ENCODE results near the gene F2.

The F2 gene

DNA sequence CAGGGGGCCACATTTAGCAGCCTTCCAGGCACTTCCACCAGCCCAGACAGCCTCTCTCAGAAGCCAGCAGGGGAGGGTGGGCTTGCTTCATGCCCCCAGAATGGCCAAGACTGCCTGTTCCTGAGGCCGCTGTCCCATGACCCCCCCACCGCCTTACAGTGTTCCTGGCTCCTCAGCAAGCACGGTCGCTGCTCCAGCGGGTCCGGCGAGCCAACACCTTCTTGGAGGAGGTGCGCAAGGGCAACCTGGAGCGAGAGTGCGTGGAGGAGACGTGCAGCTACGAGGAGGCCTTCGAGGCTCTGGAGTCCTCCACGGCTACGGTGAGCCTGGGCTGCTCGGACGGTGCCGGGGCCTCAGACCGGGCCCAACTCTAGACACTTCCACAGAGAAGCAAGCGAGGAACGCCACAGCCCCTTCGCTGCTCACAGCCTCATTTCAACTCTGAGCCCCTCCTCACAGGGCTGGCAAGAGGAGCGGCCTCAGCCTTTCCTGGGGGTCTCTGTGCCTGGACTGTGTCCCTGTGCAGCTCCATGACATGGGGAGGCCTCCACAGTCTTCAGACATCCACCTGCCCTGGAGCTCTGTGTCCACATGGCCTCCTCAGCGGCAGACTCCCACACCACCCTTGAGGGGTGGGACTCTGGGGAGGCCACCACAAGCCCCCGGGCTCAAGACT, 668 bp downstream of the F2 start:
- no peak overlapping the region for H3K27ac ChIP-seq (ENCODE audit: low read depth, low read length)
- H3K36me3 ChIP-seq (ENCODE audit: control insufficient read depth, insufficient read depth, low read length) = no peaks in the 10 kb centered on the region
- no peak overlapping the region for H3K9ac ChIP-seq (ENCODE audit: low read length)
- H3K4me3 ChIP-seq (ENCODE audit: low read depth, low read length) = no peak overlapping the region
- no peaks in the 10 kb centered on the region for H3K9me3 ChIP-seq (ENCODE audit: control insufficient read depth, insufficient read depth, low read depth, low read length)
- no peaks in the 10 kb centered on the region for H3K27me3 ChIP-seq (ENCODE audit: control insufficient read depth, insufficient read depth, low read length)
- peaks cover 14% of the 10 kb centered on the region for H3K4me1 ChIP-seq (ENCODE audit: control insufficient read depth, insufficient read depth, low read length)

DNA sequence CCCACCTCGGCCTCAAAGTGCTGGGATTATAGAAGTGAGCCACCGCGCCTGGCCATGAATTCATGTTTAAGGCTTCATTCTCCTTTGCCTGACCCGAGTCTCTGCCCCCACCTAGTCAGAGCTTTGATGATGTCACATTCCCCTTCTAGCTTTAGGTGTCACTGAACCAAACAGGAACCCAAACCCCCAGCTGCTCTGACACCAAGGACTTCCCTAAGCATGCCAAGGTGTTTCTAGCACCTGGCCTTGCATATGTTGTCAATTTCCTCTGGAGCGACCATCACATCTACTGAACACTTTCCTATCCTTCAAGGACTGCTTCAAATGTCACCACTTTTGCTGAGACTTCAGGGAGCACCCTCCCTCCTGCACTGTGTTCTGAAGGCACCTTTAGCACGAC, 2.3 kb downstream of the F2 start:
- Histone ChIP-seq H3K36me3 (ENCODE audit: control insufficient read depth, insufficient read depth, low read length) (no peaks in the 10 kb centered on the region), H3K4me1 (ENCODE audit: control insufficient read depth, insufficient read depth, low read length) (peaks cover 14% of the 10 kb centered on the region), H3K9ac (ENCODE audit: low read length) (no peak overlapping the region), H3K4me3 (ENCODE audit: low read depth, low read length) (no peak overlapping the region), H3K27ac (ENCODE audit: low read depth, low read length) (no peak overlapping the region), H3K9me3 (ENCODE audit: control insufficient read depth, insufficient read depth, low read depth, low read length) (no peaks in the 10 kb centered on the region), H3K27me3 (ENCODE audit: control insufficient read depth, insufficient read depth, low read length) (no peaks in the 10 kb centered on the region)

DNA sequence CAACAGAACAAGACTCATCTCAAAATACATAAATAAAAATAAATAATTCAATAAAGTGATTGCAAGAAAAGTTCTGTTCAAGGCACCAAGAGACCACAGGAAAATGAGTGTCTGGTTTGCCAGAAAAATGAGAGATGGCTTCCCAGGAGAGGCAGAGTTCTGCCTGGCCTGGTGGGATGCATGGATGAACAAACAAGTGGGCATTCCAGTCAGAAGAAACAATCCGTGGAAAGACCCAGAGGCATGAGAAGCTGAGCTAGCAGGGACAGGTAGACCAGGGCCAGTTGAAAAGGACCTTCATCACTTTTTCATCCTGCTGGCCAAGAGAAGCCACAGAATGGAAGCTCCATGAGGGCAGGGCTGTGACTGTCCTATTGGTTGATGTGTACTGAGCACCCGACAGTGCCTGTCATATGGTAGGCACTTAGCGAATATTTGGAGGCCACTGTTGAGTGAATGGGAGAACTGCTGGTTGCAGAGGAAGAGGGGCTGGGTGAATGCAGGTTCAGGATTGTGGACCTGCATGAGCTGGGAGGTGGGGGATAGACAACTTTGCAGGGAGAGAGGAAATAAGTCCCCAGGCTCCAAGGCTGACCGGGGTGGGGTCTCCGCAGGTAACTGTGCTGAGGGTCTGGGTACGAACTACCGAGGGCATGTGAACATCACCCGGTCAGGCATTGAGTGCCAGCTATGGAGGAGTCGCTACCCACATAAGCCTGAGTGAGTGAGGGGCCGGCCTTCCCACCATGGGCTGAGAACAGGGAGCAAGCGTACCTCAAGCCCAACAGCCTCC, 3.7 kb downstream of the F2 start:
- H3K4me3 ChIP-seq (ENCODE audit: low read depth, low read length) = no peak overlapping the region
- H3K36me3 ChIP-seq (ENCODE audit: control insufficient read depth, insufficient read depth, low read length) = no peaks in the 10 kb centered on the region
- no peaks in the 10 kb centered on the region for H3K9me3 ChIP-seq (ENCODE audit: control insufficient read depth, insufficient read depth, low read depth, low read length)
- no peaks in the 10 kb centered on the region for H3K27me3 ChIP-seq (ENCODE audit: control insufficient read depth, insufficient read depth, low read length)
- no peak overlapping the region for H3K9ac ChIP-seq (ENCODE audit: low read length)
- peaks cover 14% of the 10 kb centered on the region for H3K4me1 ChIP-seq (ENCODE audit: control insufficient read depth, insufficient read depth, low read length)
- no peak overlapping the region for H3K27ac ChIP-seq (ENCODE audit: low read depth, low read length)

DNA sequence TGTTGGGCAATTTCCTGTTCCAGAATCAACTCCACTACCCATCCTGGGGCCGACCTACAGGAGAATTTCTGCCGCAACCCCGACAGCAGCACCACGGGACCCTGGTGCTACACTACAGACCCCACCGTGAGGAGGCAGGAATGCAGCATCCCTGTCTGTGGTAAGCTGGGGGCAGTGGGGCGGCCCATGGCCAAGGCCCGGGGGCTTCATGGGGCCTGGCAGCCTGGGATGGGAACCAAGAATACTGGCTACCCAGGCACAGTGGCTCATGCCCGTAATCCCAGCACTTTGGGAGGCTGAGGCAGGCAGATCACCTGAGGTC, 4.3 kb downstream of the F2 start:
- Histone ChIP-seq H3K9me3 (ENCODE audit: control insufficient read depth, insufficient read depth, low read depth, low read length) (no peaks in the 10 kb centered on the region), H3K4me1 (ENCODE audit: control insufficient read depth, insufficient read depth, low read length) (peaks cover 10% of the 10 kb centered on the region; the same call in 1 of the 2 replicates), H3K27ac (ENCODE audit: low read depth, low read length) (no peak overlapping the region), H3K4me3 (ENCODE audit: low read depth, low read length) (no peak overlapping the region), H3K36me3 (ENCODE audit: control insufficient read depth, insufficient read depth, low read length) (no peaks in the 10 kb centered on the region), H3K27me3 (ENCODE audit: control insufficient read depth, insufficient read depth, low read length) (no peaks in the 10 kb centered on the region), H3K9ac (ENCODE audit: low read length) (no peak overlapping the region)

DNA sequence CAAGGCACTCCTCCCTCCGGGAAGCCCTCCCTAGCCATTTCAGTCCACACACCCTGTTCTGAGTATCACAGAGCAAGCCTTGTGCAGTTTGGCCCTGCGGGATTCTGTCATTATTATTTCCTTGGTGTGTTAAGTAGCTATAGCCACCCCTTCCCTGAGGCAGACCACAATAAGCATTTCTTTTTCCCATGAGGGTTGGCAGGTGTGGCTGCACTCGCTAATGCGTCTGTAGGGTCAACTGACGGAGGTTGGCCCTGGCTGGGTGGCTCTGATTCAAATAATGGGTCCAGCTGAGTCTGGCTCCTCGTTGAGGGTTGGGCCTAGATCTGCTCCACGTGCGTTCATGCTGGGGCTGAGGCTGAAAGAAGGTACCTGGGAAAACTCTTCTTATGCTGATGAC, 5.1 kb downstream of the F2 start:
- Histone ChIP-seq H3K9me3 (ENCODE audit: control insufficient read depth, insufficient read depth, low read depth, low read length) (no peaks in the 10 kb centered on the region), H3K4me1 (ENCODE audit: control insufficient read depth, insufficient read depth, low read length) (peaks cover 6% of the 10 kb centered on the region; the same call in 1 of the 2 replicates), H3K9ac (ENCODE audit: low read length) (no peak overlapping the region), H3K27ac (ENCODE audit: low read depth, low read length) (no peak overlapping the region), H3K4me3 (ENCODE audit: low read depth, low read length) (no peak overlapping the region), H3K36me3 (ENCODE audit: control insufficient read depth, insufficient read depth, low read length) (no peaks in the 10 kb centered on the region), H3K27me3 (ENCODE audit: control insufficient read depth, insufficient read depth, low read length) (no peaks in the 10 kb centered on the region)

DNA sequence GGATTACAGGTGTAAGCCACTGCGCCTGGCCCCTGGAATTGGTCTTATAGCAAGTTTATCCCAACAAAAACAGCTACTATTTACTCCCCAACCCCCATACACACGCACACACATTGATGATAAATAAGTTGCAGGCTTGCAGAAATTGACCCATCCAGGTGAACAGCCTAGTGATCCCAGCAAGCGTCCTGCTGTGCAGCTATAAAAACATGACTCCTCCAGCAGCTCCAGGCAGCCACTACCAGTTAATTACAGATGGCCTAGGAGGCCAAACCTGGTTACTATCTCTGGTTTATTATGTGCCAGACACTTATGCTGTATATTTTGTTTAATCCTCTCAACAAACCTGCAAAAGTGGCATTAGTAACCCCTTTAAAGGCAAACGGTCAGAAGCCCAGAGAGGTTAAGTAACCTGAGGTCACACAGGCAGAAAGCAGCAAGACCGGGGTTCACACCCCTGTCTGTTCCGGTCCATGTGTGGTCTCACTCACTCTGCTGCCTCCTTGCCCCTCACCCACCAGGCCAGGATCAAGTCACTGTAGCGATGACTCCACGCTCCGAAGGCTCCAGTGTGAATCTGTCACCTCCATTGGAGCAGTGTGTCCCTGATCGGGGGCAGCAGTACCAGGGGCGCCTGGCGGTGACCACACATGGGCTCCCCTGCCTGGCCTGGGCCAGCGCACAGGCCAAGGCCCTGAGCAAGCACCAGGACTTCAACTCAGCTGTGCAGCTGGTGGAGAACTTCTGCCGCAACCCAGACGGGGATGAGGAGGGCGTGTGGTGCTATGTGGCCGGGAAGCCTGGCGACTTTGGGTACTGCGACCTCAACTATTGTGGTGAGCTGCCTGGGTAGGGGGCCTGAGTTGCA, 6.6 kb downstream of the F2 start:
- H3K9me3 ChIP-seq (ENCODE audit: control insufficient read depth, insufficient read depth, low read depth, low read length) = no peaks in the 10 kb centered on the region

DNA sequence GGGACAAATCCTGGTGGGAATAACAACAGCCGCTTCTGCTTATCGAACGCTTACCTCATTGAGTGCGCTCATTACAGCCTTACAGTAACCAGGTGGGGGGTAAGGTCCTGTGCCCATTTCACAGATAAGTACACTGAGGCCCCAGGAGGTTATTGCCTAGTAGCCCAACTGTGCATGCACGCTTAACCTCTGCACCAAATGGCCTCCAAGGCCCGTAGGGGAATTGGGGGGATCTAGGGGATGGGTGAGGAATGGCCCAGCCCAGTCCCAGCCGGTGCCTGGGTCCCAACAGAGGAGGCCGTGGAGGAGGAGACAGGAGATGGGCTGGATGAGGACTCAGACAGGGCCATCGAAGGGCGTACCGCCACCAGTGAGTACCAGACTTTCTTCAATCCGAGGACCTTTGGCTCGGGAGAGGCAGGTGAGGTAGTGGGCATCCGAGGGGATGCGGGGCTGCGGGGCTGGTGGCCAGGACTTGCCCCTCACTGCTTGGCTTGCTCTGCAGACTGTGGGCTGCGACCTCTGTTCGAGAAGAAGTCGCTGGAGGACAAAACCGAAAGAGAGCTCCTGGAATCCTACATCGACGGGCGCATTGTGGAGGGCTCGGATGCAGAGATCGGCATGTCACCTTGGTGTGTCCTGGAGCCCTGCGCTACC, 7.3 kb downstream of the F2 start:
- H3K36me3 ChIP-seq (ENCODE audit: control insufficient read depth, insufficient read depth, low read length) = no peaks in the 10 kb centered on the region
- H3K27ac ChIP-seq (ENCODE audit: low read depth, low read length) = no peak overlapping the region
- H3K4me3 ChIP-seq (ENCODE audit: low read depth, low read length) = no peak overlapping the region
- H3K9ac ChIP-seq (ENCODE audit: low read length) = no peak overlapping the region
- H3K9me3 ChIP-seq (ENCODE audit: control insufficient read depth, insufficient read depth, low read depth, low read length) = no peaks in the 10 kb centered on the region
- peaks cover 6% of the 10 kb centered on the region; the same call in 1 of the 2 replicates for H3K4me1 ChIP-seq (ENCODE audit: control insufficient read depth, insufficient read depth, low read length)
- H3K27me3 ChIP-seq (ENCODE audit: control insufficient read depth, insufficient read depth, low read length) = no peaks in the 10 kb centered on the region

More for the DNA sequence above, 6.6 kb downstream of the F2 start:
- Histone ChIP-seq H3K27me3 (ENCODE audit: control insufficient read depth, insufficient read depth, low read length) (no peaks in the 10 kb centered on the region), H3K4me3 (ENCODE audit: low read depth, low read length) (no peak overlapping the region), H3K36me3 (ENCODE audit: control insufficient read depth, insufficient read depth, low read length) (no peaks in the 10 kb centered on the region), H3K9ac (ENCODE audit: low read length) (no peak overlapping the region), H3K4me1 (ENCODE audit: control insufficient read depth, insufficient read depth, low read length) (peaks cover 6% of the 10 kb centered on the region; the same call in 1 of the 2 replicates), H3K27ac (ENCODE audit: low read depth, low read length) (no peak overlapping the region)

DNA sequence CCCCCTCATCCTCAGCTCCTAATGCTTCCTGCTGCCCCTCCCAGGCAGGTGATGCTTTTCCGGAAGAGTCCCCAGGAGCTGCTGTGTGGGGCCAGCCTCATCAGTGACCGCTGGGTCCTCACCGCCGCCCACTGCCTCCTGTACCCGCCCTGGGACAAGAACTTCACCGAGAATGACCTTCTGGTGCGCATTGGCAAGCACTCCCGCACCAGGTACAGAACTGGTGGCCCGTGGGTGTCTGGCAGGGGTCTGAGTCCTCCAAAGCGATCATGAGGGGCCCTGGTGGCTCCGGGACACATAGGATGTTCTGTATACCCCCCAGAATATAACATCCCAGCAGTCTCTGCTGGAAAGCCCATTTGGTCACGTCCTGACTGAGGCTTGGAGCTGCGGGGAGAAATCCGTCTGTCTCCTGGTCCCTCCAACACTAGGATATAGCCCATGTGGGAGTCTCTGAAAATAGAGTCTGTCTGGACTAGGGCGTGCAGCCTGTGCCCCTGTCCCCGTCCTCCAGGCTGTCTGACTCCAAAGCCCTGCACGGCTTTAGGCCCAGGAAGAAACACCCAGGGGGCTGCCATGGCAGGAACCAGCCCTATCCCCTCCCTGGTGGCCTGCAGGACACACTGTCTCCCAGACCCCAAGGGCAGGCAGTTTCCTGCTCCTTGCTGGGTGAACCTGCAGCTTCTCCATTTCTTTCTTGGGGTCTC, 9.1 kb downstream of the F2 start:
- no peaks in the 10 kb centered on the region for H3K27me3 ChIP-seq (ENCODE audit: control insufficient read depth, insufficient read depth, low read length)
- no peaks in the 10 kb centered on the region for H3K9me3 ChIP-seq (ENCODE audit: control insufficient read depth, insufficient read depth, low read depth, low read length)
- no peaks in the 10 kb centered on the region for H3K36me3 ChIP-seq (ENCODE audit: control insufficient read depth, insufficient read depth, low read length)
- H3K4me3 ChIP-seq (ENCODE audit: low read depth, low read length) = no peak overlapping the region
- H3K27ac ChIP-seq (ENCODE audit: low read depth, low read length) = no peak overlapping the region
- H3K4me1 ChIP-seq (ENCODE audit: control insufficient read depth, insufficient read depth, low read length) = peaks cover 6% of the 10 kb centered on the region; the same call in 1 of the 2 replicates
- H3K9ac ChIP-seq (ENCODE audit: low read length) = no peak overlapping the region

DNA sequence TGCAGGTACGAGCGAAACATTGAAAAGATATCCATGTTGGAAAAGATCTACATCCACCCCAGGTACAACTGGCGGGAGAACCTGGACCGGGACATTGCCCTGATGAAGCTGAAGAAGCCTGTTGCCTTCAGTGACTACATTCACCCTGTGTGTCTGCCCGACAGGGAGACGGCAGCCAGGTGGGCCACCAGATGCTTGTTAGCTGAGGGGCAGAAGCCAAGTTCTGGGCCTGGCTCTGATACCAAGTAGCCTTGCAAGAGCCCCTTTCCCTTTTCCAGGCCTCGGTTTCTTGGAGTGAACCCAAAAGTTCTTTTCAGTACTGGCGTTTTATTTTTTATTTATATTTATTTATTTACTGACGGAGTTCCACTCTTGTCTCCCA, 9.6 kb downstream of the F2 start:
- Histone ChIP-seq H3K4me3 (ENCODE audit: low read depth, low read length) (no peak overlapping the region), H3K9me3 (ENCODE audit: control insufficient read depth, insufficient read depth, low read depth, low read length) (no peaks in the 10 kb centered on the region), H3K4me1 (ENCODE audit: control insufficient read depth, insufficient read depth, low read length) (peaks cover 6% of the 10 kb centered on the region; the same call in 1 of the 2 replicates), H3K27ac (ENCODE audit: low read depth, low read length) (no peak overlapping the region), H3K36me3 (ENCODE audit: control insufficient read depth, insufficient read depth, low read length) (no peaks in the 10 kb centered on the region), H3K9ac (ENCODE audit: low read length) (no peak overlapping the region), H3K27me3 (ENCODE audit: control insufficient read depth, insufficient read depth, low read length) (no peaks in the 10 kb centered on the region)
